T-helper 1 cell treated with Interleukin-12 subunit alpha and Interleukin-12 subunit beta and Interleukin-4 antibody, amounts not matched to agents 30 ng/mL and 1 ng/mL, for 36 hours (primary cell): ENCODE results near the gene SERPINA6. TPM values are rescaled to one million over a fixed set of nuclear protein-coding genes. Genes with fewer than 3 reads are reported as not detected.

Experiments
- intact Hi-C: fragments of 100-400 bp; cut with micrococcal nuclease; formaldehyde crosslinking; loops from one replicate; pipeline ENCODE4 v1.15.1; 2024
- total RNA-seq: library from RNA; stranded (reverse); gene quantifications from 2 replicates; pipeline ENCODE4 v1.2.3, GENCODE V29; 2022

Gene SERPINA6, protein sequence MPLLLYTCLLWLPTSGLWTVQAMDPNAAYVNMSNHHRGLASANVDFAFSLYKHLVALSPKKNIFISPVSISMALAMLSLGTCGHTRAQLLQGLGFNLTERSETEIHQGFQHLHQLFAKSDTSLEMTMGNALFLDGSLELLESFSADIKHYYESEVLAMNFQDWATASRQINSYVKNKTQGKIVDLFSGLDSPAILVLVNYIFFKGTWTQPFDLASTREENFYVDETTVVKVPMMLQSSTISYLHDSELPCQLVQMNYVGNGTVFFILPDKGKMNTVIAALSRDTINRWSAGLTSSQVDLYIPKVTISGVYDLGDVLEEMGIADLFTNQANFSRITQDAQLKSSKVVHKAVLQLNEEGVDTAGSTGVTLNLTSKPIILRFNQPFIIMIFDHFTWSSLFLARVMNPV
- total RNA-seq, result not detected in 2 replicates

- intact Hi-C loops, result no loop called here
These were observed at the start of gene SERPINA6 for GRCh38 chr14:94322648-94323570. Gene SERPINA6, minus strand, starts transcription at chr14:94323336. Its CDS starts 8,688 bp downstream, at chr14:94314648.

DNA sequence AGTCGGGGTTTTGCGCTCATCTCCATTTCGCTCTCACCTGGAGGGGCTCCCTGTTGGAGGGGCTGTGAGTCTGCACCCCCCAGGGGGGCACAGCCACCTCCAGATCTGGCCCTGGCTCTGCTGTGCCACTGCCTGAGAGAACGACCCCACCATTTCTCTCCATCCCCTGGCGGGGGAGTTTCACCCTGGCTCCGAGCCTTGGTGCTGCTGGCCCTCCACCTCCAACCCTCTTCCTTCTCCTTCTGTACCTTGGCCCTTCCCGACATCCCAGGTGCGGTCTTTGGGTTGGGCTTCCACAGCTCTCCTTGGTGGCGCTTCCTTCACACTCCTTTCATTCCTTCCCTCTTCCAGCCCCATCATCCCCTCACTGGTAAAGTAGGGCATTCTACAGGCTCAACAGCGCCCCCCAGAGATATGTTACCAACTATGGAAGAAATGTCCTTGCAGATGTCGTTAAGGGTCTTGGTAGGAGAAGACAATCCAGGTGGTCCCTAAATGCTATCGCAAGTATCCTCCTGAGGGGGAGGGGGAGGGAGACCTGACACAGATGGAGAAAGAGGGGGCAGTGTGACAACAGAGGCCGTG, 49.0 kb upstream of the SERPINA6 start:
- intact Hi-C loops, result no loop called here

- intact Hi-C loops, result loop anchor here (1.0 kb wide), 1 partner anchor 8 kb away; no protein-coding TSS in a partner anchor
These were observed 47.4 kb upstream of the SERPINA6 start for GRCh38 chr14:94370524-94370910.

DNA sequence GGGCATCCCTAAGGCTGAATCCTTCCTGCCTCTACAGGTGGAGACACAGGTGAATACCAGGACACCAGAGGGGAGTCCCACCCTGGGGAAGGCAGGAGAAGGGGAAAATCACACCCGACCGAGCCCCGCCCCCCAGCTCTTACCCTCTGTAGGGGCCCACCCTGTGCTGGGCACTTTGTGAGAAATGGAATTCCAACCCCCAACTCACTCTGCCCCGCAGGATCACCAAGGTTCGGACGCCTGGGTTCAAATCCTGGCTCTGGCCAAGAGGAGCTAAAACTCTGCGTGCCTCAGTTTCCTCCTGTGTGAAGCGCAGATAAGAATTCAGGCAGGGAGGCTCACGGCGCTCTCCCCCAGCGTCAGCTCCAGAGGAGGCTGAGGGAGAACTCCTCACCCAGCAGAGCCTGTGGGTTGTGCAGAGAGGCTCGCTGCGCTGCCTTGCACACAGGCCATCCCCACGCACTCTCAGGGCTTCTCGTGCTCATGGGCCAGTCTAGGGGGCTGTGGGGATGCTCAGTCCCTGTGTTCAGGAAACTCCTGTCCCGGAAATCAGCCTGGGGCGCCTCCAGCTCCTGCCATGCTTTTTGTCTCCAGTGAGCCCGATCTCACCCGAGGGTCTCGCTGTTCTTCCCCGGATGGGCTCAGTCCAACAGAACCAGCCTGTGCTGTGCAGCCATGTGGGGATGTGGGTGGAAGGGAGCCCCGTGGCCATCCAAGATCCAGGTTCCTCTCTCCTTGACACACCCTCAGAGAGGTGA, 46.8 kb upstream of the SERPINA6 start:
- intact Hi-C loops, result loop anchor here (1.0 kb wide), 1 partner anchor 8 kb away; no protein-coding TSS in a partner anchor

- intact Hi-C loops, result no loop called here
These were observed 45.8 kb upstream of the SERPINA6 start for GRCh38 chr14:94368956-94369355.

DNA sequence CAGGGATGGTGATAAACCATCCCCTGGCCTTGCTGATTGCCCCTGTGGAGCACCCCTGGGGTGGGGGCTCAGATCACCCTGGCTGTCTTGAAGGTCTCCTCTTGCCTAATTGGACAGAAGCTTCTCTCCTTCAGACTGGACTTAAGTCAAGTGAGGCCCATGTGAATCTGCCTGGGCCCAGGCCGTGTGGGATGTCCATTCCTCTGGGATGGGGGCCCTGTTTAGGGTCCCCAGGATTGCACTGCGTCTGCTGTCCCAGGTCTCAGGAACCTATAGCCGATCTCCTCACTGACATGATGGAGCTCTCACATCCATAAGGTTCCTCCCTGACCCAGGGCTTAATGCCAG, 45.1 kb upstream of the SERPINA6 start:
- intact Hi-C loops, result no loop called here

GRCh38 chr14:94367347-94368242, 44.5 kb upstream of the SERPINA6 start:
- intact Hi-C loops, result no loop called here

GRCh38 chr14:94366146-94366915, 43.2 kb upstream of the SERPINA6 start, which contains the start of gene SERPINA2:
Gene SERPINA2, minus strand, starts transcription at chr14:94366698.
- intact Hi-C loops, result no loop called here

GRCh38 chr14:94365624-94366023, 42.5 kb upstream of the SERPINA6 start:
- intact Hi-C loops, result no loop called here

DNA sequence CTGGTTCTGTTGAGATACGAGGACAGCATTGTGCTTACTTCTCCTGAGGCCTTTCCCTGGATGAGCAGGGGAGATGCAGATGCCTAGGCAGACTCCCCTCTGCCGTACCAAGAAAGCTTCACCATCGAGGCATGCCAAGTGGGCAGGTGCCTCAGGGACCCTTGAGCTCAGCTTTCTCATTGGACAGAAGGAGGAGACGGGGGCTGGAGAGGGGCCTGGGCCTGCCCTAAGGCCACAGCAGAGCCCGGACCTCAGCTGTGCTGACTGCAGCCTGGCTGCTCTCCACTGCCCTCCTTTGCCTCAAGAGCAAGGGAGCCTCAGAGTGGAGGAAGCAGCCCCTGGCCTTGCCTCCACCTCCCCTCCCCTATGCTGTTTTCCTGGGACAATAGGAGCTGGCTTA, 41.8 kb upstream of the SERPINA6 start:
- intact Hi-C loops, result no loop called here

DNA sequence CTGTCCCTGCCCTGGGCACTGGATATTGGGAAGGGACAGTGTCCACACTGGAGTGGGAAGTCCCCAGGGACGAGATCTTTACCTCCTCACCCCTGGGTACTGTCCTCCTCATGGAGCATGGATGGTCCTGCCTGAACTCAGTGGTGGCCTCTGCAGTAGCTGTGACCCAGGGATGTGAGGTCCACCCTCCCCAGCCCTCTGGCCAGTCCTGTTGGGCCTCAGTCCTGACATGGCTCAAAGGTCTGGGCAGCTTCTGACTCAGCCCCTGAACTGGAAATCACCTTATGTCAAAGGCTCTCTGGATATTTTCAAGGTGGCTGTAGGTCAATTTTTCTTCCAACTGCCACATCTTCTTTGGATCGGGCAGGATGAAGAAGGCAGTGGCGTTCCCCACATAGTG, 40.9 kb upstream of the SERPINA6 start:
- intact Hi-C loops, result no loop called here

DNA sequence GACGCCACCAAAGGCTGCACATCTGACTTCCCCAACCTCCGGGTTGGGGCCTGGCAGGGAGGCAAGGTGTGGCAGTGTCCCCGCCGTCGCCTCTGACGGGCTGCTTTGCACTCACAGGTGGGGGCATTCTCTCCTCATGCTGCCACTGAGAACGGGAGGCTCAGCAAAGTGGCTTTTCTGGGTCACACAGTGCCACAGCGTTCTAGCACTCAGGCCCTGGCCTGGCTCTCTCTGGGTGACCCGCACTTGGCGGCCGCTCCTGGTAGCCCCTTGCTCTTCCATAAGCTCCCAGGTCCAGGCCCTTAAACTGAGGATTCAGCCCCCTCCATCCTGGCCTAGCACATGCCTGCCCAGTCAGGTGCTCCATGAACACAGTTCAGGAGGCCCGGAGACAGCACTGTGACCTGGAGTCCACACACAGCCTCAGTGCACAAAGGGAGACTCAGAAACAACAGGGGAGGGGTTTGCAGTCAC, 40.1 kb upstream of the SERPINA6 start:
- intact Hi-C loops, result loop anchor here (1.0 kb wide), 1 partner anchor 15 kb away; no protein-coding TSS in a partner anchor

- intact Hi-C loops, result loop anchor here (1.0 kb wide), 2 partner anchors 8 to 16 kb away; no protein-coding TSS in a partner anchor
These were observed 39.5 kb upstream of the SERPINA6 start for GRCh38 chr14:94362614-94363133.

DNA sequence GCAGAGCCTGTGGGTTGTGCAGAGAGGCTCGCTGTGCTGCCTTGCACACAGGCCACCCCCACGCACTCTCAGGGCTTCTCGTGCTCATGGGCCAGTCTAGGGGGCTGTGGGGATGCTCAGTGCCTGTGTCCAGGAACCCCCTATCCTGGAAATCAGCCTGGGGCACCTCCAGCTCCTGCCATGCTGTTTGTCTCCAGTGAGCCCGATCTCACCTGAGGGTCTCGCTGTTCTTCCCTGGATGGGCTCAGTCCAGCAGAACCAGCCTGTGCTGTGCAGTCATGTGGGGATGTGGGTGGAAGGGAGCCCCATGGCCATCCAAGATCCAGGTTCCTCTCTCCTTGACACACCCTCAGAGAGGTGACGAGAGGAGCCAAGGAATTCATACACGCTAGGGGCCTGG, 38.5 kb upstream of the SERPINA6 start:
- intact Hi-C loops, result loop anchor here (1.0 kb wide), 1 partner anchor 9 kb away; no protein-coding TSS in a partner anchor

DNA sequence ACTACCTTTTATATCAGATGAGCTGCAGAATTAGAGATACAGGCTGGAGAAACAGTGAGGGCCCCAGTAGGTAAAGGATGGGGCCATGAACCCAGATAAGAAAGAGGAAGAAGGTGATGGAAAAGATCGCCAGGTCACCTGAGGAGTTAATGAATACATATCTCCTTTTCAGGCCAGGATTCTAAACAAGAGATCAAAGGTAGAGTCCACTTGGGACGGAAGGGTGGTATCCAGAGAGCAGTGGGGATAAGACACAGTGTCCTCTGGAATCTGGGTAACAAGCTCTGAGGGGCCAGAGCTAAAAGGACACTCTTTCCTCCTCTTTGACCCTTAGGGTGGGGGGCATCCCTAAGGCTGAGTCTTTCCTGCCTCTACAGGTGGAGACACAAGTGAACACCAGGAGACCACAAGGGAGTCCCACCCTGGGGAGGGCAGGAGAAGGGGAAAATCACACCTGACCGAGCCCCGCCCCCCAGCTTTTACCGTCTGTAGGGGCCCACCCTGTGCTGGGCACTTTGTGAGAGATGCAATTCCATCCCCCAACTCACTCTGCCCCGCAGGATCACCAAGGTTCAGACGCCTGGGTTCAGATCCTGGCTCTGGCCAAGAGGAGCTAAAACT, 37.9 kb upstream of the SERPINA6 start:
- intact Hi-C loops, result no loop called here

DNA sequence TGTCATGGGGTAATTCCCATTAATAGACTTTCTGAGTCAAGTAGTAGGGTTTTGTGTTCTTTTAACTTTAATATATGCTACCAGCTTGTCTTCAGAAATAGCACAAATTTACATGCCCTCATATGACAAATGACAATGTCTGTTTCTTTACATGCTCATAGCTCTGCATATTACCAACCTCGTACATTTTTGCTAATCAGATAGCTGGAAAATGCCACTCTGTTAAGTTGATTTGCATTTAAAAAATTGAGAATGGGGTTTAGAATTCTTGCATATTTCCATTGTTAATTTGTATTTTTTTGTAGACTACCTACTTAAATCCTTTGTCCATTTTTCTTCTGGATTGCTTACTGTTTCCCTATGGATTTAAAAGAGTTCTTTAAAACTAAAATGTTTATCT, 34.0 kb upstream of the SERPINA6 start:
- intact Hi-C loops, result no loop called here

- intact Hi-C loops, result no loop called here
These were observed 33.4 kb upstream of the SERPINA6 start for GRCh38 chr14:94356379-94357056.
